AG04449 (cell line): Measurements from ENCODE around the gene TTLL7.

Source experiments
- CTCF ChIA-PET: fragments of 350-600 bp; formaldehyde crosslinking; extraction: SDS; loops from one replicate; lab custom pipeline; 2021; ENCODE audit warnings: antibody characterized with exemption; lab: Yijun Ruan, JAX
- POLR2A ChIA-PET: fragments of 400-600, 350-600 bp; formaldehyde crosslinking; extraction: SDS; loops from one replicate; lab custom pipeline; 2020; ENCODE audit warnings: antibody characterized with exemption, inconsistent platforms; lab: Yijun Ruan, JAX
- DNase-seq: peaks from one replicate; pipeline ENCODE4 v3.0.0-alpha.2; 2010; ENCODE audit warnings: low read depth, low spot score
- H3K4me3 ChIP-seq: 2 replicates; pipeline ENCODE4 v1.5.1; 2011; ENCODE audit warnings: low read depth, mild to moderate bottlenecking, control low read depth, low read length
- CTCF ChIP-seq: IDR thresholded peaks from one replicate; pipeline ENCODE4 v1.5.1; 2011; ENCODE audit warnings: mild to moderate bottlenecking, moderate library complexity, low read length, control low read depth, inconsistent platforms; ENCODE audit not compliant: insufficient read depth; ENCODE audit errors: missing control alignments

Gene TTLL7, protein sequence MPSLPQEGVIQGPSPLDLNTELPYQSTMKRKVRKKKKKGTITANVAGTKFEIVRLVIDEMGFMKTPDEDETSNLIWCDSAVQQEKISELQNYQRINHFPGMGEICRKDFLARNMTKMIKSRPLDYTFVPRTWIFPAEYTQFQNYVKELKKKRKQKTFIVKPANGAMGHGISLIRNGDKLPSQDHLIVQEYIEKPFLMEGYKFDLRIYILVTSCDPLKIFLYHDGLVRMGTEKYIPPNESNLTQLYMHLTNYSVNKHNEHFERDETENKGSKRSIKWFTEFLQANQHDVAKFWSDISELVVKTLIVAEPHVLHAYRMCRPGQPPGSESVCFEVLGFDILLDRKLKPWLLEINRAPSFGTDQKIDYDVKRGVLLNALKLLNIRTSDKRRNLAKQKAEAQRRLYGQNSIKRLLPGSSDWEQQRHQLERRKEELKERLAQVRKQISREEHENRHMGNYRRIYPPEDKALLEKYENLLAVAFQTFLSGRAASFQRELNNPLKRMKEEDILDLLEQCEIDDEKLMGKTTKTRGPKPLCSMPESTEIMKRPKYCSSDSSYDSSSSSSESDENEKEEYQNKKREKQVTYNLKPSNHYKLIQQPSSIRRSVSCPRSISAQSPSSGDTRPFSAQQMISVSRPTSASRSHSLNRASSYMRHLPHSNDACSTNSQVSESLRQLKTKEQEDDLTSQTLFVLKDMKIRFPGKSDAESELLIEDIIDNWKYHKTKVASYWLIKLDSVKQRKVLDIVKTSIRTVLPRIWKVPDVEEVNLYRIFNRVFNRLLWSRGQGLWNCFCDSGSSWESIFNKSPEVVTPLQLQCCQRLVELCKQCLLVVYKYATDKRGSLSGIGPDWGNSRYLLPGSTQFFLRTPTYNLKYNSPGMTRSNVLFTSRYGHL

DNA sequence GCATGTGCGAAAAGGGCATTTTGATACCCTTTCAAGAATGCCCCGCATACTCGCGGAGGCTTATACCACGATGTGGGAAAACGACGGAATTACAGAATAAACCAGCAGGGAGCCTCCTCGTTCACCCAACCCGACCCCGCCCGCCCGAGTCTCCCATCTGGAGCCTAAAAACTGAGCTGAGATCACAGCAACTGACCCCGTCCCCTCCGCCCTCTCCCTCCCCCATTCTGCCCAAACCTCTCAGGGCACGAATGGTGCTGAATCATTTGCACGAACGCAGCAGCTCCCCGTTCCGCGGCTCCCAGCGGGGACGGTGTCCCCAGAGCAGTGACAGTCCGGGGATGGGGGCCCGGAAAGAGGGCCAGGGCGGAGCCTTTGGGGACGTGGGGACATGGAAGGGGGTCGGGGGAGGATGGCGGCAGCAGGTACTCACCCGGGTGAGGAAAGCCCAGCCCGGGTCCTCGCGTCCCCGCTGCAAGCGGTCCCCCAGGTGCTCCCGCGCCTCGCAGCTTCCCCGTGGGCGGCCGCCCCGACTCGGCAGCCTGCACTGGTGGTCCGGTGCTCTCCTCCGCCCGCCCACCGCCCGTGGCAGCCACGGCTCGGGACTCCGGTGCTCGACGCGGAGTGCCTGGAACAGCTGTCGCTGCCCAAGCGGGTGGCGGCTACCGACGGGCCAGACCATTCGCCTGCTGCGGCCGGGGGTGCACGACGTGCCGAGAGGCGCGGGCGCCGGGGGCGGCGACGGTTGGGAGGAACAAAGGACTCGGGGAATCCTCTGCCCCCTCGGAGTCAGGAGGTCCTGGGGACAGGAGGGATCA lies at the start of gene TTLL7:
TSS of gene TTLL7 (minus strand) at position 635 of the 818 bp plus-strand sequence. CDS start 46,921 bp downstream, outside the sequence.
- ChIA-PET CTCF (no interaction called here), POLR2A (interaction anchor here (0.9 kb wide), 1 partner anchor 79 kb away, joined by 3 read pairs; no protein-coding TSS in a partner anchor)

GRCh38 chr1:84042461-84042860 lies 43.5 kb upstream of the TTLL7 start:
- no peak for TF ChIP-seq CTCF
- ChIA-PET POLR2A (no interaction called here), CTCF (no interaction called here)
- DNase-seq = no peak
- no peak overlapping the region for H3K4me3 ChIP-seq

More for the DNA sequence above, at the start of gene TTLL7:
- peak within 1 kb of the TSS; percentile 74 for H3K4me3 ChIP-seq
- no peak for TF ChIP-seq CTCF
- DNase-seq = no peak

DNA sequence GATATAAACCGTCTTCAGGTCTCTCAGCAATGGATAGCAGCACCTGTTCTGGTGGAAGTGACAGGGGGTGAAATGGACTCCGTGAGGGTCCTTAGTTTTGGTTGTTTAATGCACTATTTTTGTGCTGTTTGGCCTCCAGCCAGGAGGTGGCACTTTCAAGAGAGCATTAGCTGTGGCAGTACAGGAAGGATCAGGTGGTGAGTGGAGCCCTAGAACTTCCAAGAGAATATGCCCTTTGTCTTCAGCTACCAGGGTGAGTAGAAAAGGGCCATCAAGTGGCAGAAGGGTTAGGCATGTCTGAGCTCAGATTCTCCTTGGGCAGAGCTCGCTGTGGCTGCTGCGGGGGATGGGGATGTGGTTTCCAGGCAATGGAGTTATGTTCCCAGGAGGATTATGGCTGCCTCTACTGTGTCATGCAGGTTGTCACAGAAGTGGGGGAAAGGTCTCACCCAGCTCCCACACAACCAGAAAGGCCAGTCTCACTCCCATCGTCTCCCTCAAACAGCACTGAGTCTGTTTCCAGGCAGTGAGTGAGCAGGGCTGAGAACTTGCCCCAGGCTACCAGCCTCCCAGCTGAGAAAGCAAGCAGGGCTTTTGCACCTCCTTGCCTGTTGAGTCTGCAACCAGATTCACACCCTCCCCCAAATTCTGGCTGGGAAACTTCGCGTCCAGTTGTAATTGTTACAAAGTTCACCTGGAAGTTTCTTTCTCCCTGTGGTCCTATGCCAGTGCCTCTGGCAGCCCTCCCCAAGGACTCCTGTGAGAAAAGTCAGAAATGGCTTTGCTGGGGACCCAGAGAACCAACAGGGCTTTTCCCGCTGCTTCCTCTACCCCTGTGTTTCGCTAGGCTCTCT lies 39.1 kb upstream of the TTLL7 start:
- TF ChIP-seq CTCF = no peak
- CTCF ChIA-PET = no interaction called here
- POLR2A ChIA-PET = no interaction called here
- no peak for DNase-seq
- no peak overlapping the region for H3K4me3 ChIP-seq

GRCh38 chr1:84031802-84032327 lies 32.9 kb upstream of the TTLL7 start:
- TF ChIP-seq CTCF = no peak
- no peak for DNase-seq
- ChIA-PET POLR2A (no interaction called here), CTCF (no interaction called here)
- no peak overlapping the region for H3K4me3 ChIP-seq

DNA sequence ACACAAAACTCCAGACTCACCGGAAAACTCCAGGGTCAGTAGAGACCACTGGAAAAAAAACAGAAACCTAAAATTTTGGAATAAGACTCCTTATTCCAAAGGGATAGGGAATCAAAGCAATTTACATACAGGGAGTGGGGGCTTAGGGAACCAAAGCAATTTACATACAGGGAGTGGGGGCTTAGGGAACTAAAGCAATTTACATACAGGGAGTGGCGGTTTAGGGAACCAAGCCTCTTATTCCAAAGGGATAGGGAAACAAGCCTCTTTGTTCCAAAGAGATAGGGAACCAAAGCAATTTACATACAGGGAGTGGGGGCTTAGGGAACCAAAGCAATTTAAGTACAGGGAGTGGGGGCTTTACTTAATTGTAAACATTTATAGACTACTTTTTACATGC lies 28.4 kb upstream of the TTLL7 start:
- H3K4me3 ChIP-seq = no peak overlapping the region
- POLR2A ChIA-PET = no interaction called here
- CTCF ChIA-PET = no interaction called here
- DNase-seq = no peak
- TF ChIP-seq CTCF = no peak
